B cell (primary cell): ENCODE results near the gene ARL17B. TPM values are rescaled to one million over a fixed set of nuclear protein-coding genes. Genes with fewer than 3 reads are reported as not detected.
"Not testable (repeated sequence)": the region's sequence is repeated elsewhere in the genome, so short reads cannot be mapped to it uniquely, and the experiment has no call there.

Experiments used
- ATAC-seq: fragments of 200-7000 bp; cut with Tn5 transposase; one replicate; pipeline ENCODE4 v1.10.0; 2021; ENCODE audit warnings: low read depth, mild to moderate bottlenecking, moderate number of reproducible peaks, moderate library complexity
- CTCF ChIA-PET: fragments of 350-600 bp; sonication (Branson Sonifier 250); formaldehyde crosslinking; loops from one replicate; lab custom pipeline; 2021; ENCODE audit warnings: antibody characterized with exemption, inconsistent platforms; lab: Charles Lee
- POLR2A ChIA-PET: fragments of 350-600 bp; sonication (Branson Sonifier 250); formaldehyde crosslinking; loops from one replicate; lab custom pipeline; 2021; ENCODE audit warnings: antibody characterized with exemption; lab: Charles Lee
- DNase-seq: peaks from one replicate; pipeline ENCODE4 v3.0.0; 2013
- H2AFZ ChIP-seq: 2 replicates; pipeline ENCODE4 v1.6.1; 2012; ENCODE audit warnings: mild to moderate bottlenecking, low read depth, low read length; ENCODE audit not compliant: insufficient read depth, poor library complexity, severe bottlenecking
- H3K27ac ChIP-seq, 2 donors: 1 replicate in 1 of 2; 2 replicates in 1 of 2; pipeline ENCODE4 v1.5.1; 2012 to 2013; ENCODE audit warnings: low read length in 2 of 2, mild to moderate bottlenecking in 2 of 2, moderate library complexity in 1 of 2
- H3K27me3 ChIP-seq, 4 experiments: fragments of 200-600 bp in 1 of 4; sonication (generic) in 1 of 4; replicated peaks in 1 of 4; 1 replicate in 2 of 4; 2 replicates in 2 of 4; pipeline versions ENCODE4 v1.6.1 to v1.7.0; 2013 to 2016; ENCODE audit warnings: low read length in 3 of 4, mild to moderate bottlenecking in 2 of 4, mixed read lengths in 1 of 4, moderate library complexity in 1 of 4; ENCODE audit not compliant: insufficient read depth in 4 of 4, control insufficient read depth in 3 of 4; ENCODE audit errors: control extremely low read depth in 1 of 4
- H3K36me3 ChIP-seq, 2 experiments: replicated peaks in 1 of 2; 1 replicate in 1 of 2; 2 replicates in 1 of 2; pipeline versions ENCODE4 v1.6.1 to v1.7.1; 2013; ENCODE audit warnings: low read length in 1 of 2; ENCODE audit not compliant: insufficient read depth in 2 of 2, control insufficient read depth in 1 of 2; ENCODE audit errors: control extremely low read depth in 1 of 2, extremely low read depth in 1 of 2
- H3K4me1 ChIP-seq, 2 donors: fragments of 200-600 bp in 1 of 2; sonication (generic) in 1 of 2; 1 replicate in 1 of 2; 2 replicates in 1 of 2; pipeline versions ENCODE4 v1.5.1 to v1.6.1; 2013 to 2017; ENCODE audit warnings: low read length in 2 of 2; ENCODE audit not compliant: control insufficient read depth in 2 of 2, insufficient read depth in 2 of 2
- H3K4me2 ChIP-seq: replicated peaks from 2 replicates; pipeline ENCODE3; 2012; ENCODE audit warnings: mild to moderate bottlenecking, low read depth, low read length; ENCODE audit not compliant: poor library complexity, severe bottlenecking
- H3K4me3 ChIP-seq, 5 experiments: fragments of 200-600 bp in 1 of 5; sonication (generic) in 1 of 5; 1 replicate in 3 of 5; 2 replicates in 2 of 5; pipeline versions ENCODE4 v1.5.1 to v1.7.0; 2011 to 2016; ENCODE audit warnings: low read length in 4 of 5, mild to moderate bottlenecking in 4 of 5, low read depth in 2 of 5, control low read depth in 1 of 5, moderate library complexity in 1 of 5; ENCODE audit not compliant: insufficient read depth in 1 of 5; ENCODE audit errors: control extremely low read depth in 1 of 5, extremely low read depth in 1 of 5
- H3K79me2 ChIP-seq: fragments of 200-600 bp; sonication (generic); one replicate; pipeline ENCODE4 v1.6.0; 2016; ENCODE audit warnings: low read length; ENCODE audit not compliant: control insufficient read depth, insufficient read depth
- H3K9ac ChIP-seq: fragments of 200-600 bp; sonication (generic); 2 replicates; pipeline ENCODE4 v1.6.1; 2017; ENCODE audit warnings: mild to moderate bottlenecking, low read length, moderate library complexity
- H3K9me3 ChIP-seq, 3 donors: one replicate each; pipeline versions ENCODE4 v1.6.1 to v1.7.1; 2013; ENCODE audit warnings: low read length in 2 of 3; ENCODE audit not compliant: control insufficient read depth in 2 of 3, insufficient read depth in 1 of 3; ENCODE audit errors: control extremely low read depth in 1 of 3
- H4K20me1 ChIP-seq: 2 replicates; pipeline ENCODE4 v1.6.0; 2012; ENCODE audit warnings: mild to moderate bottlenecking, low read length; ENCODE audit not compliant: insufficient read depth, control insufficient read depth, poor library complexity, severe bottlenecking
- H3K27ac Mint-ChIP-seq: one replicate; pipeline ENCODE4 v1.8.0; 2021; ENCODE audit warnings: mixed read lengths
- H3K27me3 Mint-ChIP-seq: one replicate; pipeline ENCODE4 v1.8.0; 2021; ENCODE audit warnings: mixed read lengths
- H3K4me1 Mint-ChIP-seq: one replicate; pipeline ENCODE4 v1.8.0; 2021; ENCODE audit warnings: mixed read lengths
- H3K4me3 Mint-ChIP-seq: one replicate; pipeline ENCODE4 v1.8.0; 2021; ENCODE audit warnings: mixed read lengths
- H3K9me3 Mint-ChIP-seq: one replicate; pipeline ENCODE4 v1.8.0; 2022; ENCODE audit warnings: mixed read lengths; ENCODE audit not compliant: insufficient read depth
- WGBS: methylation state at CpG from one replicate; pipeline ENCODE4 v1.1.5; 2013; ENCODE audit warnings: missing lambda C conversion rate; ENCODE audit not compliant: insufficient coverage; 5-methylcytosine and 5-hydroxymethylcytosine counted together
- intact Hi-C: fragments of 100-400 bp; cut with micrococcal nuclease; formaldehyde crosslinking; loops from one replicate; pipeline ENCODE4 v1.10.0; 2022
- polyA plus RNA-seq: library from polyadenylated mRNA; depleted of rRNA; stranded (reverse); fragments of >200 nt; gene quantifications from 2 replicates; pipeline ENCODE4 v1.2.3, GENCODE V29; 2012
- total RNA-seq, 2 donors: library from RNA; stranded (reverse); fragments of 120-200 nt in 1 of 2; gene quantifications; 1 replicate in 1 of 2; 2 replicates in 1 of 2; pipeline versions ENCODE4 v1.2.3 to v1.2.4, GENCODE V29; 2013 to 2022

Gene ARL17B
- total and polyA plus RNA-seq, 2 donors (not counting 1 experiment from before 2014, with no cell fraction given): 6.8 to 33.4 TPM

- POLR2A ChIA-PET: interaction anchor here (0.7 kb wide), 1 partner anchor 147 kb away, joined by 3 read pairs; no protein-coding TSS in a partner anchor
- H3K9ac ChIP-seq, H4K20me1 ChIP-seq, H3K79me2 ChIP-seq, ATAC-seq, H3K27me3 ChIP-seq, H3K9me3 ChIP-seq, CTCF ChIA-PET, H3K27me3 Mint-ChIP-seq, intact Hi-C loops, H2AFZ ChIP-seq, H3K9me3 Mint-ChIP-seq, DNase-seq, H3K36me3 ChIP-seq, H3K4me3 ChIP-seq: not testable (repeated sequence)
- peaks cover 16 to 20% of the 10 kb centered on the region in 2 donors for H3K4me1 ChIP-seq
- Mint-ChIP-seq H3K4me1 (peaks cover 28% of the 10 kb centered on the region), H3K27ac (peak overlapping the region; percentile 86), H3K4me3 (peak overlapping the region; percentile 59)
- H3K27ac ChIP-seq: peak overlapping the region; percentile 57 to 74
- peak overlapping the region; percentile 25 for H3K4me2 ChIP-seq
- WGBS: no CpG with 5 or more reads among the region's 8 CpGs
Observed at GRCh38 chr17:46291618-46292017, 69.9 kb downstream of the ARL17B start.

GRCh38 chr17:46290906-46291546 is 70.5 kb downstream of the ARL17B start:
- Histone ChIP-seq H3K27ac (peak overlapping the region; percentile 57 to 74), H3K9ac (peak overlapping the region; percentile 36), H3K4me3 (peak overlapping the region in 2 of 5 experiments; percentile 11 to 15), H3K4me2 (peak overlapping the region; percentile 52), H3K4me1 (peaks cover 16 to 20% of the 10 kb centered on the region in 2 donors)
- H3K79me2 ChIP-seq, intact Hi-C loops, H3K9me3 Mint-ChIP-seq, CTCF ChIA-PET, H4K20me1 ChIP-seq, H3K27me3 ChIP-seq, H3K27me3 Mint-ChIP-seq, H3K9me3 ChIP-seq, H2AFZ ChIP-seq, H3K36me3 ChIP-seq: not testable (repeated sequence)
- Mint-ChIP-seq H3K4me1 (peaks cover 29% of the 10 kb centered on the region), H3K4me3 (peak overlapping the region; percentile 59), H3K27ac (peak overlapping the region; percentile 86)
- DNase-seq: peak; percentile 61
- POLR2A ChIA-PET: interaction anchor here (0.7 kb wide), 1 partner anchor 146 kb away, joined by 3 read pairs; no protein-coding TSS in a partner anchor
- WGBS: no CpG with 5 or more reads among the region's 4 CpGs
- ATAC-seq: peak; percentile 95

GRCh38 chr17:46287587-46287986 is 74.0 kb downstream of the ARL17B start:
- DNase-seq, H4K20me1 ChIP-seq, H2AFZ ChIP-seq, H3K9ac ChIP-seq, intact Hi-C loops, H3K79me2 ChIP-seq, H3K4me3 Mint-ChIP-seq, H3K4me2 ChIP-seq, H3K4me3 ChIP-seq, H3K9me3 Mint-ChIP-seq, H3K9me3 ChIP-seq, H3K27me3 ChIP-seq, H3K27ac ChIP-seq, H3K27ac Mint-ChIP-seq, ATAC-seq, H3K27me3 Mint-ChIP-seq, H3K36me3 ChIP-seq: not testable (repeated sequence)
- H3K4me1 ChIP-seq: peaks cover 16 to 20% of the 10 kb centered on the region in 2 donors
- WGBS: 96% methylated on average over 6 of the region's 7 CpGs
- H3K4me1 Mint-ChIP-seq: peaks cover 29% of the 10 kb centered on the region
- POLR2A ChIA-PET: interaction anchor here (0.6 kb wide), 1 partner anchor 257 kb away, joined by 4 read pairs; no protein-coding TSS in a partner anchor
- CTCF ChIA-PET: interaction anchor here (0.6 to 2.2 kb wide), 3 partner anchors 21 to 283 kb away, joined by 3 to 9 read pairs (median 4); no protein-coding TSS in a partner anchor
